NCI-H2196 (cell line): ENCODE measurements around the gene SHLD1.
"Not testable (repeated sequence)": the region's sequence is repeated elsewhere in the genome, so short reads cannot be mapped to it uniquely, and the experiment has no call there.

Source experiments
- DNase-seq: peaks from one replicate; lab custom pipeline; 2025; ENCODE audit not compliant: unreplicated experiment; lab: John Stamatoyannopoulos, UW

SHLD1 gene, protein sequence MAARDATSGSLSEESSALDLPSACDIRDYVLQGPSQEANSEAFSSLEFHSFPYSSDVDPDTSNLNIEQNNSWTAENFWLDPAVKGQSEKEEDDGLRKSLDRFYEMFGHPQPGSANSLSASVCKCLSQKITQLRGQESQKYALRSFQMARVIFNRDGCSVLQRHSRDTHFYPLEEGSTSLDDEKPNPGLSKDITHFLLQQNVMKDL

GRCh38 chr20:5749952-5750779 is at the start of gene SHLD1:
Gene SHLD1 (plus strand): TSS chr20:5750401. CDS start chr20:5772866, 22,465 bp downstream.
- DNase-seq: peak; percentile 84

DNA sequence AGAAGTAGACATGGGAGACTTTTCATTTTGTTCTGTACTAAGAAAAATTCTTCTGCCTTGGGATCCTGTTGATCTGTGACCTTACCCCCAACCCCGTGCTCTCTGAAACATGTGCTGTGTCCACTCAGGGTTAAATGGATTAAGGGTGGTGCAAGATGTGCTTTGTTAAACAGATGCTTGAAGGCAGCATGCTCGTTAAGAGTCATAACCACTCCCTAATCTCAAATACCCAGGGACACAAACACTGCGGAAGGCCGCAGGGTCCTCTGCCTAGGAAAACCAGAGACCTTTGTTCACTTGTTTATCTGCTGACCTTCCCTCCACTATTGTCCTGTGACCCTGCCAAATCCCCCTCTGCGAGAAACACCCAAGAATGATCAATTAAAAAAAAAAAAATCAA is 47.9 kb upstream of the SHLD1 start:
- DNase-seq: not testable (repeated sequence)

DNA sequence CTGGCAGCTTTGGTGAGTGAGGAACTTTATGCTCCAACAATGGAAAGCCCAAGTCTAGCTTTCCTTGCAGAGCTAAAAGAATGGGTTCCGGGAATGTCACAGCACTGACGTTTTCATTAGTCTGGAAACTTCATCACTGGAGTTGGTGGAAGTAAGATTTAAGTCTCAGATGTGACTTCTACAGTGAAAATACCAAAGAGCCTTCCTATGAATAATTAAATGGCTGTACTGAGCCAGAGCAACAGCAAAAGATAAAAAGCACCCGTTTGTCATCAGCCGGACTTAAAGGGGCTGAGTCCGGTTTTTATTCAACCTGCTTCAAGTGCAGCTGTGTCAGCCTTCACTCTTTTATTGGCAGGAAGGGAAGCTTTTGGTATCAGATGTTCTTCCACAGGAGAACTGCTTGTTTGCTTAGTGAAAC is 46.5 kb upstream of the SHLD1 start:
- peak; percentile 70 for DNase-seq

GRCh38 chr20:5705827-5706226 is 44.4 kb upstream of the SHLD1 start:
- no peak for DNase-seq

DNA sequence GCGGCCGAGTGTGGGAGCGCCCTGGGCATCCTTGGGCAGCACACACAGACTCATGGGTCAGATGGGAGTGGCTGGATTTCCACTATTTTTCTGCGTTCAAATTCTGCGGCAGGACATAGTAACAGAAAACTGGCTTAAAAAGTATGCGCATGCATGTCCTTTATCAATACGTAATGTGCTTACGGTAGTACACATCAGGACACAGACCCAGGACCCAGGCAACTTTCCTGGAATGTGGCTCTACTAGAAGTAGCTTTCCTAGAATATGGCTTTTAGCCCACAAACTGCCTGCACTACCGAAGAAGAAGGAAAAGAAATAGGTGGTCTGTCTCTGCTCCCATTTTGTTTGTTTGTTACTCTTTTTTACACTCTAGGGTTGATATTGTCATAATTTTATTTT is 43.4 kb upstream of the SHLD1 start:
- DNase-seq: no peak

- no peak for DNase-seq
Measured at GRCh38 chr20:5710551-5710950, 39.6 kb upstream of the SHLD1 start.

DNA sequence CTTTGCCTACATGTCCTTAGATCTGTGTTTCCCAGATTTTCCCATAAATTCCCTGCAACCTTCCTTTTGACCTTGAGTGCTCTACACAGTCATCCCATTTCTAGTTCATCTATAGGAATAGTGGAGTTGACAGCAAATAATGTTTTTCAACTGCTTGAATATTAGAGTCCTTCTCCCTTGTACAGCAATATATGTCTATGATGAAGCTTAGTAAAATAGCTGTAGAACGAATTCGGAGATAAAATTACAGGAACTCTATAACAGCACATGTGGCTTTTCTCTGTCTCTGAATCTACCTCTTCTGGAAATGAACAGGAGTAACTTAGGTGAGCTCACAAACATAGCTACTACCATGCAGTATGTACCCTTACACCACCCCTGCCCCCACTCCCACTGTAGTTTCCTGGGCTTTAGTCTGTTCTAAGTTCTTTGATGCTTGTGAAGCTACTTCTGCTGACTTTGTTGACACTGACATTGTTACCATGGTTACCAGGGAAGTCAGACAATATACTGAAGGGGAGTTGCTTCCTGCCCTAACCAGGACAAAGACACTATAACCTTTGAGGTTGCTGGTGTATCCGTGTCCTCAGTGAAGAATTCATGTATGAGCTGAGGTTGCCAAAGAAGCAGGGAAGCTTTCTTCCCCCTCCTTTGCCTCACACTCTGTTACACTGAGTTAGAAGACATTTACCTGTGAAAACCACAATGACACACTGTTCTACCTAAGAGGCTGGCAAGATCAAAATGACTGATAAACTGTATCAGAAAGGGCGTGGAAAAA is 35.8 kb upstream of the SHLD1 start:
- peak; percentile 82 for DNase-seq

GRCh38 chr20:5715071-5715841 is 34.9 kb upstream of the SHLD1 start:
- DNase-seq: no peak

DNA sequence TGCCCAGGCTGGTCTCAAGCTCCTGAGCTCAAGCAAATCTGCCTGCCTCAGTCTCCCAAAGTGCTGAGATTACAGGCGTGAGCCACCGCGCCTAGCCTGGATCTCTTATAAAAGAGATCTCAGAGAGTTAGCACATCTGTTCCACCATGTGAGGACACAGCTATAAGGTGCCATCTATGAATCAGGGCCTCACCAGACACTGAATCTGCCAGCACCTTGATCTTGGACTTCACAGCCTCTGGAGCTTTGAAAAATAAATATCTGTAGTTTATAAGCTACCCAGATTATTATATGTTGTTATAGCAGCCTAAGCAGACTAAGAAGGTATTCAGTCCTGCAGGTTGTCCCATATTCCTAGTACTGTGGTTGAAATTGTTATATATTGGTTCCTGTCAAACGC is 33.2 kb upstream of the SHLD1 start:
- no peak for DNase-seq

- DNase-seq: peak; percentile 50
Measured at GRCh38 chr20:5718896-5719595, 31.2 kb upstream of the SHLD1 start.

DNA sequence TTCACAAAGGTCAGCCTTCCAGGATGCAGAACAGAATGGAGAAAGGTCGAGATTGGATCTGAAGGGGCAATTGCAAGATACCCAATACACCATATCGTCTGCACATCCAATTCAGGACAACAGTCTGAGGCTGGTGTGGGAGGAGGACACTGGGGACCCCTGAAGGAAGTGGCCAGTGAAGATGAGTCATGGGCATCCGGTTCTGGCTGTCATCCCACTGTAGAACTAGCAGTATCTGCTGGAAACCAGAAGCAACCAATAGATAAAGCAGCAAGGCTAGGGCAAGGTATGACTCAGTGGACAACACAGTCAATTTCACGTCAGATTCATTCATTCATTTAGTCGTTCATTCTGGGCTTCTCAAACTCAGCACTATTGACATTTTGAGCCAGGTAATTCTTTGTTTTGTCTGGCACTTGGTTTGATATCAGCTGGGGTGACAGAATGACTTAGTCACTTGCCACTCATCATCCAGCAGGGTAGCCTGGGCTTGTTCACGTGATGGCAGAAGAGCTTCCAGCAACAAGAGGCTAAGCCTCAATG is 30.3 kb upstream of the SHLD1 start:
- no peak for DNase-seq

GRCh38 chr20:5720696-5721095 is 29.5 kb upstream of the SHLD1 start:
- no peak for DNase-seq

GRCh38 chr20:5721356-5721755 is 28.8 kb upstream of the SHLD1 start:
- not testable (repeated sequence) for DNase-seq

DNA sequence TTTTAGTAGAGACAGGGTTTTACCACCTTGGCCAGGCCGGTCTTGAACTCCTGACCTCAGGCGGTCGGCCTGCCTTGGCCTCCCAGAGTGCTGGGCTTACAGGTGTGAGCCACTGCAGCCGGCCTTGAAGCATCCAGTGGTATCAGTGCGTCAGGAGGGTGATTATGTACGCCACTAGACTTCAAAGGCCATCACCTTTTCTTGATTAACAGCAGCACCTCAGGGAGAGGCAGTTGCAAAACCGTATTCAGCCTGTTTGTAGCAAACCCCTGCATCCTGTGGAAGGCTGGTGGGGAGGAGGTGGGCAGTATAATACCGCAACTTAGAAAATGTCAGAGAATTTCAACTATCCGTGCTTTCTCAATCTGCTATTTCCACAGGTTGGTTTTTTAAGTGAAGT is 27.3 kb upstream of the SHLD1 start:
- DNase-seq: no peak

GRCh38 chr20:5725183-5725463 is 25.1 kb upstream of the SHLD1 start:
- DNase-seq: not testable (repeated sequence)

DNA sequence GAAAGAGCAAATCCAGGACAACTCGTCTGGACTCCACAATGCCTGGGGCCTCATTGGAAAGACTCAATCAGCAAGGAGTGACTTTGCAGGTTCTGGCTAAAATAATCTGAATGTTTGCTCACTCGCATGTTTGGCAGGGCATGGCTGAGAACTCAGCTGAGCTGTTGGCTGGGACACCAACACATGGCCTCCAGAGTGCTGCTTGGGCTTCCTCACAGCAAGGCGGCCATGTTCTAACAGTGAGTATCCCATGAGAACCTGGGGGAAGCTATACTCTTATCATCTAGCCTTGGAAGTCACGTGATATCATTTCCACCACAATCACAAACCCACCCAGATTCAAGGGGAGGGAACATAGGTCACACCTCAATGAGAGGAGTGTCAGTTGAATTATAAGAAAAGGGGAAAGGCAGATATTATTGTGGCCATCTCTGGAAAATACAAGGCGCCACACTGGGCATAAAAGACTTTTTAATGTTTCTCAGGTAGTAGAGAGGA is 23.1 kb upstream of the SHLD1 start:
- no peak for DNase-seq

DNA sequence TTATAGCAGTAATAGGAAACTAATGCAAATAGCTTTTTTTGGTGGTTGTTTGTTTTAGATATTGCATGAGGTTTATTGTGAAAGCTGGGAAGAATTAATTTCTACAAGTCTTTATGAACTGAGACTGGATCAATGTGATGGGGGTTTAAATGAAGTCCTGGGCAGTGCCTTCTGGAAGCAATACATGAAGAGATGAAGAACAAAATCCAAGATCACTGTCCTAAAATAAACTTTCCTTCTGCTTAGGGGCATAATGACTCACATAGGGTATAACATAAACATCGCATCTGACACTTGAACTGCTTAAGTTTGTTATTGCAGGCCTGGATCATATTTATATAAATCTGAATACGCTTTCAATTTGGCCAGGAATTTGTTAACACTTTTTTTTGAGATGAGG is 20.9 kb upstream of the SHLD1 start:
- DNase-seq: no peak

- DNase-seq: no peak
Measured at GRCh38 chr20:5730131-5730530, 20.1 kb upstream of the SHLD1 start.

GRCh38 chr20:5731753-5732366 is 18.3 kb upstream of the SHLD1 start:
- no peak for DNase-seq

GRCh38 chr20:5734602-5735001 is 15.6 kb upstream of the SHLD1 start:
- DNase-seq: no peak
